GM06990 (cell line): ENCODE measurements around the gene CD226.
"Not testable (repeated sequence)": the region's sequence is repeated elsewhere in the genome, so short reads cannot be mapped to it uniquely, and the experiment has no call there.

Source experiments
- DNase-seq: peaks from one replicate; pipeline ENCODE4 v3.0.0-alpha.2; 2011; ENCODE audit not compliant: insufficient read length; ENCODE audit errors: extremely low read depth
- H3K27me3 ChIP-seq: replicated peaks from 2 replicates; pipeline ENCODE4 v1.6.0; 2011; ENCODE audit warnings: low read length; ENCODE audit not compliant: control insufficient read depth, insufficient read depth
- H3K36me3 ChIP-seq: 2 replicates; pipeline ENCODE4 v1.5.1; 2011; ENCODE audit warnings: low read length; ENCODE audit not compliant: control insufficient read depth, insufficient read depth
- H3K4me3 ChIP-seq: replicated peaks from 2 replicates; pipeline ENCODE4 v1.5.1; 2011; ENCODE audit warnings: low read depth, mild to moderate bottlenecking, control low read depth, low read length
- TF ChIP-seq, protein P1 (sequence below): IDR thresholded peaks from 2 replicates; pipeline ENCODE4 v1.5.1; 2011; ENCODE audit warnings: low read length, control low read depth, mild to moderate bottlenecking, inconsistent platforms; ENCODE audit not compliant: insufficient read depth, poor library complexity, severe bottlenecking

CD226 gene

DNA sequence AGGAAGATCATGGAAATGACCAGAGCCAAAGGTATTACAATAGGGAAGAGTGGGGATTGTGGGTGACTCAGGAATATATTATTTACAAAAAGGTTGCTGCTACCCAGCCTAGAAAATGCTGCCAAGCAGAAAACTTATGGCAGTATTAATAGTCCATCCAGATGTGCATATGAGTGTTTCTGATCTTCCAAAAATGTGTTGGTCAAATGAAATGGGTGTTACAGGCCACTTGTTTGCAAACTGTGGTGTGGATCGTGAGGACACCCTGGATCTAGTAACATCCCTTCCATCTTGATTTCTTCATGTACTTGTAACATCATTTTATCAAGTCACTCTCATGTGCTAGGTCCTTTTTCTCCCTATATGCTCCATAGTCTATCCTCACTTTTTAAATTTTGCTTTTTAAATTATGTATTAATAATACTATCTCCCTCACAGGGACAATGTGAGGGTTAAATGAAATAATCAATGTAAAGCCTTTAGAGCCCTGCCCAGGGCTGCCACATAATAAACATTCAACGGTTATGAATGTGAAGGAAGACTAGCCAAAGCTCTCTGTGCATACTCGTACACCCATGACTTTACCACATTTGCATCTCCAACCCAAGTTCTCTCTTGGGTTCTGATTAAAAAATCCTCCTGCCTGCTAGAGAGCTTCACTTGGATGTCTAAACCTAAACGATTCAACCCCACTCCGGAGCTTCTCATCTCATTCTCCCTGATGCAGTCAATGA is 18.5 kb downstream of the CD226 start:
- Histone ChIP-seq H3K27me3 (no peaks in the 10 kb centered on the region), H3K36me3 (peaks cover 15% of the 10 kb centered on the region), H3K4me3 (no peak overlapping the region)
- no peak for DNase-seq
- TF ChIP-seq, protein P1, sequence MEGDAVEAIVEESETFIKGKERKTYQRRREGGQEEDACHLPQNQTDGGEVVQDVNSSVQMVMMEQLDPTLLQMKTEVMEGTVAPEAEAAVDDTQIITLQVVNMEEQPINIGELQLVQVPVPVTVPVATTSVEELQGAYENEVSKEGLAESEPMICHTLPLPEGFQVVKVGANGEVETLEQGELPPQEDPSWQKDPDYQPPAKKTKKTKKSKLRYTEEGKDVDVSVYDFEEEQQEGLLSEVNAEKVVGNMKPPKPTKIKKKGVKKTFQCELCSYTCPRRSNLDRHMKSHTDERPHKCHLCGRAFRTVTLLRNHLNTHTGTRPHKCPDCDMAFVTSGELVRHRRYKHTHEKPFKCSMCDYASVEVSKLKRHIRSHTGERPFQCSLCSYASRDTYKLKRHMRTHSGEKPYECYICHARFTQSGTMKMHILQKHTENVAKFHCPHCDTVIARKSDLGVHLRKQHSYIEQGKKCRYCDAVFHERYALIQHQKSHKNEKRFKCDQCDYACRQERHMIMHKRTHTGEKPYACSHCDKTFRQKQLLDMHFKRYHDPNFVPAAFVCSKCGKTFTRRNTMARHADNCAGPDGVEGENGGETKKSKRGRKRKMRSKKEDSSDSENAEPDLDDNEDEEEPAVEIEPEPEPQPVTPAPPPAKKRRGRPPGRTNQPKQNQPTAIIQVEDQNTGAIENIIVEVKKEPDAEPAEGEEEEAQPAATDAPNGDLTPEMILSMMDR: no peak

DNA sequence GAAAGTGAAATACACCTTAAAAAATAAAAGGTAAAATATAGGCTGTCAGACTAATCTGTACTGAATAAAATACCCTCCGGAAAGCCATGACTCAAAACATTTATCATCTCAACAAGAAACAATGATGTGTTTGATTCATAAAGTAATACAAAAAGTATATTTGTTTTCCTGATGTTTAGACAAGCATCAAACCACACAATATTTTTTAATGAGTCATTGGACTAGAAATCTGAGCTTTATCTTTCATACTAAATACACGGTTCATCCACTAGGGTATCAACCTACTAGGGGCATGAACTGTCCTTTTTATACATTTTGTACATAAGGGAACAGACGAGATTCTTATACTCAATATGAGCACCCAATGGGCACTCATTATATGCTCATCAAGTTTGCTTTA is 31.3 kb downstream of the CD226 start:
- no peak for DNase-seq
- no peak overlapping the region for H3K4me3 ChIP-seq

DNA sequence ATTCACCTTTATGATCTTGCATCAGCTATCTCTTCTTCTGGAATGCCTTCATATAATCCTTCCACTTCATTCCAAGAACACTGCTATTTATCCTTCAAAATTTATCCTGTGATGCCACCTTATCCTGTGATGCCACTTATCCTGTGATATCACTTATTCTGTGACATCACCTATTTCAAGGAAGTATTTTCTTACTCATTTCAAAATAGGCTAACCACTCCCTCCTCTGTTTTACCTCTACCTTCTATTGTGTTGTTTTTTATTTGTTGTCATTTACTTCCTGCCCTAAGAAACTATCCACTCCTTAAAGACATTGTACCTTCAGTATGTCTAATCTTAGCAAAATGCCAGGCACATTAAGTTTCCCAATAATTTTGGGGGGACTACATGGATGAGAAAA is 38.8 kb downstream of the CD226 start:
- DNase-seq: no peak
- TF ChIP-seq, protein P1: no peak

More for the DNA sequence above, 31.3 kb downstream of the CD226 start:
- TF ChIP-seq, protein P1: no peak
- Histone ChIP-seq H3K27me3 (no peaks in the 10 kb centered on the region), H3K36me3 (peaks cover 7% of the 10 kb centered on the region)

DNA sequence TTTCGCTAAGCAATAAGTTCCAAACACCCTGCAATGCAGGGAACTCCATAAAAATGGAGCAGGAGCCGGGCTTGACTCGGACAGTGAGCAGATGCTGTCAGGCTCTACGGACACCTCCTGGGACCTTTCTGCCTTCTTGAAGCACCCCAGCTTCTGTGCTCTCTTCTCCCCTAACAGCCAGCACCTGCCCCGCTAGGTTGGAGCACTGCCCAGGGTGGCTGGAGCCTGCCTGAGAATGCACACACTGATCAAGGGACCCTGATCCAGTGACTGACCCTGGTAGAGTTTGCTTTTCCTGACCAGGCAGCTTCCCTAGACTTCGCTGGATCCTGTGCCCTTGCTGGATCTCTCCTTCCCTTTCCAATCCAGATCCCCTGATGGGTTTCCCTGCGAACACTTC is 40.9 kb downstream of the CD226 start:
- TF ChIP-seq, protein P1: no peak
- DNase-seq: no peak
- H3K27me3 ChIP-seq: no peaks in the 10 kb centered on the region
- H3K36me3 ChIP-seq: peaks cover 12% of the 10 kb centered on the region
- no peak overlapping the region for H3K4me3 ChIP-seq

More for the DNA sequence above, 38.8 kb downstream of the CD226 start:
- Histone ChIP-seq H3K4me3 (no peak overlapping the region), H3K27me3 (no peaks in the 10 kb centered on the region), H3K36me3 (peaks cover 7% of the 10 kb centered on the region)

DNA sequence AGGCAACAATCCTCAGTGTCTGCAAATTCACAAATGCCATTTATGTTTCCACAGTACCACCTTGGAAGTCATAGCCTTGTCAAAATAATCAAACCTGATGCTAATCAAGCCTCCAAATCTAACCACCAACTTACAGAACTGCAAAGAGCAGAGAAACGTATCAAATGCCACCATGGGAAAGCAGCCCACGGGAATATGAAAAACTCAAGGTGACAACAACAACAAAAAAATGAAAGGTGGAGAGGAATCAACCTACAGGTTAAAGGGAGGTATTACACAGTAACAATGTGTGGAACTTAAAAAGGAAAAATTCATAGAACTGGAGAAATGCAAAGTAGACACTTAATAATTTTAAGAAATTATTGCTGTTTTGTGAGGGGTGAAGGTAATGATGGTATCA is 46.7 kb downstream of the CD226 start:
- Histone ChIP-seq H3K36me3 (peaks cover 9% of the 10 kb centered on the region), H3K27me3 (no peaks in the 10 kb centered on the region), H3K4me3 (no peak overlapping the region)
- TF ChIP-seq, protein P1: no peak
- no peak for DNase-seq

DNA sequence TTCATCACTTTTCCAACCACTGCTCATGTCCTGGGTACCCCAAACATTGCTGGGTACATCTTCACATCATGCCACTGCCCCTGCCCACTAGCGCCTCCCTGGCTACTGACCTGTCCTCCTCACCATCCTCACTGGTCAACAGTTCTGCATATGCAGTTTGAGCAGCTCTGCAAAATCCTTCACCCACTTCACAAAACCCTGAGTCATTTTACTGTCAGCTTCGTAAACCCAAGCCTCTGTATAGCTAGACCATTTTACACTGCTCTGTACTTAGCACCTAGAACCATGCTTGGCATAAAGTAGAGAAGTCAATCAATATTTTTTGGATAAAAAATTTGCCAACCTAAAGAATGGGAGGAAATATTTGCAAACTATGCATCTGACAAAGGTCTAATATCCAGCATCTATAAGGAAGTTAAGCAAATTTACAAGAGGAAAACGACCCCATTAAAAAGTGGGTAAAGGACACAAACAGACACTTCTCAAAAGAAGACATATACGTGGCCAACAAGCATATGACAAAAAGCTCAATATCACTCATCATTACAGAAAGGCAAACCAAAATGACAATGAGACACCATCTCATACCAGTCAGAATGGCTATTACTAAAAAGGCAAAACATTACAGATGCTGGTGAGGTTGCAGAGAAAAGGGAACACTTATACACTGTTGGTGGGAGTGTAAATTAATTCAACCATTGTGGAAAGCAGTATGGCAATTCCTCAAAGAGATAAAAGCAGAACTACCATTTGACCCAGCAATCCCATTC is 48.3 kb downstream of the CD226 start:
- DNase-seq, H3K4me3 ChIP-seq, H3K27me3 ChIP-seq, H3K36me3 ChIP-seq: not testable (repeated sequence)
